ENCODE results near the gene SUCLG2. TPM values are rescaled to one million over a fixed set of nuclear protein-coding genes. Genes with fewer than 3 reads are reported as not detected.

The SUCLG2 gene
- total and polyA plus RNA-seq, 9 donors: 24.8 to 75.2 (median 40.1) TPM

GRCh38 chr3:67654844-67655177, 399 bp upstream of the SUCLG2 start:
- intact Hi-C loops (cut with DNase I): no loop called here
- WGBS, 3 donors: 7 to 26% (median 7%) methylated on average over 9 to 11 of the region's 11 CpGs
- H3K27me3 ChIP-seq: no peaks in the 10 kb centered on the region
- no peak for DNase-seq
- H3K36me3 ChIP-seq: no peaks in the 10 kb centered on the region
- peak overlapping the region; percentile 86 for H3K4me3 ChIP-seq
- peak overlapping the region; percentile 65 to 92 for H3K27ac ChIP-seq
- peaks cover 1% of the 10 kb centered on the region for H3K4me1 ChIP-seq (ENCODE audit: insufficient read depth)
- no peaks in the 10 kb centered on the region for H3K9me3 ChIP-seq
- no peak for TF ChIP-seq EP300 (IDR thresholded peaks at IDR 0.05)
- no peak for TF ChIP-seq CTCF (IDR thresholded peaks at IDR 0.05)
- TF ChIP-seq POLR2A (IDR thresholded peaks at IDR 0.05): no peak

- Histone ChIP-seq H3K27me3 (no peaks in the 10 kb centered on the region), H3K4me3 (peak overlapping the region; percentile 86), H3K4me1 (ENCODE audit: insufficient read depth) (peaks cover 1% of the 10 kb centered on the region), H3K27ac (peak overlapping the region in 1 of 2 donors; percentile 92), H3K9me3 (no peaks in the 10 kb centered on the region), H3K36me3 (no peaks in the 10 kb centered on the region)
- intact Hi-C loops (cut with DNase I): no loop called here
- 17 to 23% (median 20%) methylated on average over 8 of the region's 8 CpGs for WGBS, 3 donors
- no peak for DNase-seq
- no peak for TF ChIP-seq CTCF (IDR thresholded peaks at IDR 0.05)
- no peak for TF ChIP-seq EP300 (IDR thresholded peaks at IDR 0.05)
- no peak for TF ChIP-seq POLR2A (IDR thresholded peaks at IDR 0.05)
These were observed 850 bp downstream of the SUCLG2 start for GRCh38 chr3:67653425-67654098.

GRCh38 chr3:67650084-67650483, 4.3 kb downstream of the SUCLG2 start:
- no peak for DNase-seq
- intact Hi-C loops (cut with DNase I): no loop called here
- H3K27me3 ChIP-seq: no peaks in the 10 kb centered on the region
- H3K36me3 ChIP-seq: no peaks in the 10 kb centered on the region
- no peak overlapping the region for H3K27ac ChIP-seq
- H3K9me3 ChIP-seq: no peaks in the 10 kb centered on the region
- no peak for TF ChIP-seq CTCF (IDR thresholded peaks at IDR 0.05)
- TF ChIP-seq EP300 (IDR thresholded peaks at IDR 0.05): no peak
- no peak for TF ChIP-seq POLR2A (IDR thresholded peaks at IDR 0.05)
- no peak overlapping the region for H3K4me3 ChIP-seq
- 61 to 69% (median 61%) methylated on average over 2 of the region's 2 CpGs for WGBS, 3 donors
- H3K4me1 ChIP-seq (ENCODE audit: insufficient read depth): peaks cover 3% of the 10 kb centered on the region

GRCh38 chr3:67649681-67650080, 4.7 kb downstream of the SUCLG2 start:
- H3K36me3 ChIP-seq: no peaks in the 10 kb centered on the region
- H3K27ac ChIP-seq: no peak overlapping the region
- H3K4me1 ChIP-seq (ENCODE audit: insufficient read depth): peaks cover 3% of the 10 kb centered on the region
- H3K4me3 ChIP-seq: no peak overlapping the region
- H3K9me3 ChIP-seq: no peaks in the 10 kb centered on the region
- no peaks in the 10 kb centered on the region for H3K27me3 ChIP-seq
- no peak for DNase-seq
- TF ChIP-seq CTCF (IDR thresholded peaks at IDR 0.05) (no peak), EP300 (IDR thresholded peaks at IDR 0.05) (no peak), POLR2A (IDR thresholded peaks at IDR 0.05) (no peak)
- WGBS, 3 donors: 53 to 63% (median 56%) methylated on average over 3 of the region's 3 CpGs
- intact Hi-C loops (cut with DNase I): no loop called here
